Esophagus squamous epithelium (tissue), 5 donors: Measurements from ENCODE around the gene UBB. TPM values are rescaled to one million over a fixed set of nuclear protein-coding genes. Genes with fewer than 3 reads are reported as not detected.

Source experiments
- DNase-seq: peaks from one replicate; lab custom pipeline; 2025; lab: John Stamatoyannopoulos, UW
- H3K27ac ChIP-seq, 4 donors: fragments of 200-600 bp; sonication (generic); one replicate each; pipeline ENCODE4 v1.5.1; 2016 to 2019; ENCODE audit warnings: mild to moderate bottlenecking in 1 of 4
- H3K27me3 ChIP-seq, 4 donors: fragments of 200-600 bp; sonication (generic); 1 replicate in 3 of 4; 2 replicates in 1 of 4; pipeline versions ENCODE4 v1.5.1 to v1.6.0; 2017 to 2021; ENCODE audit warnings: antibody characterized with exemption in 1 of 4
- H3K36me3 ChIP-seq, 3 donors: fragments of 200-600 bp; sonication (generic); one replicate each; pipeline ENCODE4 v1.5.1; 2016 to 2019
- H3K4me1 ChIP-seq, 3 donors: fragments of 200-600 bp; sonication (generic); one replicate each; pipeline ENCODE4 v1.5.1; 2017 to 2019
- H3K4me3 ChIP-seq, 4 donors: fragments of 200-600 bp; sonication (generic); 1 replicate in 3 of 4; 2 replicates in 1 of 4; pipeline ENCODE4 v1.5.1; 2016 to 2019; ENCODE audit warnings: mild to moderate bottlenecking in 2 of 4, moderate library complexity in 1 of 4
- H3K9me3 ChIP-seq, 3 donors: fragments of 200-600 bp; sonication (generic); one replicate each; pipeline ENCODE4 v1.5.1; 2016 to 2019
- POLR2A ChIP-seq, 4 donors: fragments of 450-650 bp; IDR thresholded peaks; one replicate each; pipeline ENCODE4 v1.6.1; 2017; ENCODE audit warnings: antibody characterized with exemption in 4 of 4, mild to moderate bottlenecking in 4 of 4, moderate library complexity in 3 of 4
- WGBS, 2 donors: methylation state at CpG; one replicate each; pipeline ENCODE4 v1.1.5; 2018; 5-methylcytosine and 5-hydroxymethylcytosine counted together
- intact Hi-C: fragments of 100-400 bp; cut with DNase I; formaldehyde crosslinking; loops from one replicate; pipeline ENCODE4 v1.15.0; 2022
- total RNA-seq, 4 donors: library from RNA; depleted of rRNA; stranded (reverse); fragments of >200 nt; gene quantifications; one replicate each; pipeline ENCODE4 v1.1.0, GENCODE V29; 2016
- TF ChIP-seq, protein P1 (sequence below), 6 experiments: fragments of 450-650 bp in 4 of 6; fragments of 200-600 bp in 2 of 6; sonication (generic) in 2 of 6; IDR thresholded peaks; one replicate each; pipeline ENCODE4 v1.5.1; 2016 to 2019; ENCODE audit warnings: antibody characterized with exemption in 6 of 6, mild to moderate bottlenecking in 4 of 6, moderate library complexity in 4 of 6
- donor health status: DM: yes; HTN: yes; CAD: no.

Gene UBB
- total RNA-seq, 4 donors from 2014 or later, result 360 to 590 (median 461) TPM

DNA sequence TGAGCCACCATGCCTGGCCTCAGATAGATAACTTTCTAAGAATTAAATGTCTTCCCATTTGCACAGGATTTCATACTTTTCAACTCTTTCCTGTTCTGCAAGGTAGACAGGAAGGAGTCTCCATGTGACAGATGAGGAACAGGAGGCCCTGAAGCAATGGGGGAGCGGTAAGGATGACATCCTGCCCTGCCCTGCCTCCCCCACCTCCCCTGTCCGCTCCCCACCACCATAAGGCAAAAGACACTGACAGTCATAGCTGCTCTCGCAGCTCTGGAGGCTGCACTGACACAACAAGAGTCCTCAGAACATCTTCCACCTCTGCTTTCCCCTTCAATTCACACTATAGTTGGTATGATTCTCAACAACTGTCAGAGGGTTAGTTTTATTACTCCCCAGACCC, 37.3 kb upstream of the UBB start:
- TF ChIP-seq POLR2A (IDR thresholded peaks at IDR 0.05), result no peak
- TF ChIP-seq, protein P1, sequence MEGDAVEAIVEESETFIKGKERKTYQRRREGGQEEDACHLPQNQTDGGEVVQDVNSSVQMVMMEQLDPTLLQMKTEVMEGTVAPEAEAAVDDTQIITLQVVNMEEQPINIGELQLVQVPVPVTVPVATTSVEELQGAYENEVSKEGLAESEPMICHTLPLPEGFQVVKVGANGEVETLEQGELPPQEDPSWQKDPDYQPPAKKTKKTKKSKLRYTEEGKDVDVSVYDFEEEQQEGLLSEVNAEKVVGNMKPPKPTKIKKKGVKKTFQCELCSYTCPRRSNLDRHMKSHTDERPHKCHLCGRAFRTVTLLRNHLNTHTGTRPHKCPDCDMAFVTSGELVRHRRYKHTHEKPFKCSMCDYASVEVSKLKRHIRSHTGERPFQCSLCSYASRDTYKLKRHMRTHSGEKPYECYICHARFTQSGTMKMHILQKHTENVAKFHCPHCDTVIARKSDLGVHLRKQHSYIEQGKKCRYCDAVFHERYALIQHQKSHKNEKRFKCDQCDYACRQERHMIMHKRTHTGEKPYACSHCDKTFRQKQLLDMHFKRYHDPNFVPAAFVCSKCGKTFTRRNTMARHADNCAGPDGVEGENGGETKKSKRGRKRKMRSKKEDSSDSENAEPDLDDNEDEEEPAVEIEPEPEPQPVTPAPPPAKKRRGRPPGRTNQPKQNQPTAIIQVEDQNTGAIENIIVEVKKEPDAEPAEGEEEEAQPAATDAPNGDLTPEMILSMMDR (IDR thresholded peaks at IDR 0.05), result no peak
- Histone ChIP-seq H3K9me3 (no peaks in the 10 kb centered on the region), H3K36me3 (peaks cover 0 to 30% (median 0%) of the 10 kb centered on the region in 3 donors), H3K27ac (no peak overlapping the region), H3K4me3 (no peak overlapping the region), H3K27me3 (no peaks in the 10 kb centered on the region), H3K4me1 (no peaks in the 10 kb centered on the region)
- intact Hi-C loops, result no loop called here
- DNase-seq, result no peak
- 84 to 90% methylated on average over 2 to 3 of the region's 3 CpGs for WGBS, 2 donors

DNA sequence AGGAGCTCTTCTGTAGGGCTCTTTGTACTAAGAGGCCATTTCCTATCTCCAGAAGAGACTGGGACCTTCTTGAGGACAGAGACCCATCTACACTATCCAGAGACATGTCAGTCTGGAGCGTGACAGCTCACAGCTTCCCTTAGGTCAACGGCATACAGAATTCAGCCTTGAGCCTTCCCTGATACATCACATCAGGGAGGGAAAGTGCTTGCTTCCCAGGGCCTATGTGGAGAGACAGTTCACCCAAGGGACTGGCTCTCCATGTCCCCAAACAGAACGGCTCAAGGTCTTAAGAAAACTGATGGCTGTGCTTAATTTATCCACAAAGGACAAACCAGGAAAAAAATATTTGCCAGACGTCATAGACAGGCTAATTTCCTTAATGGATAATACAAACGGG, 35.3 kb upstream of the UBB start:
- Histone ChIP-seq H3K9me3 (no peaks in the 10 kb centered on the region), H3K4me3 (no peak overlapping the region), H3K4me1 (no peaks in the 10 kb centered on the region), H3K27me3 (no peaks in the 10 kb centered on the region), H3K27ac (no peak overlapping the region), H3K36me3 (peaks cover 0 to 42% (median 0%) of the 10 kb centered on the region in 3 donors)
- 88 to 89% methylated on average over 4 of the region's 5 CpGs for WGBS, 2 donors
- no peak for TF ChIP-seq POLR2A (IDR thresholded peaks at IDR 0.05)
- TF ChIP-seq, protein P1 (IDR thresholded peaks at IDR 0.05), result no peak
- intact Hi-C loops, result no loop called here
- DNase-seq, result no peak

DNA sequence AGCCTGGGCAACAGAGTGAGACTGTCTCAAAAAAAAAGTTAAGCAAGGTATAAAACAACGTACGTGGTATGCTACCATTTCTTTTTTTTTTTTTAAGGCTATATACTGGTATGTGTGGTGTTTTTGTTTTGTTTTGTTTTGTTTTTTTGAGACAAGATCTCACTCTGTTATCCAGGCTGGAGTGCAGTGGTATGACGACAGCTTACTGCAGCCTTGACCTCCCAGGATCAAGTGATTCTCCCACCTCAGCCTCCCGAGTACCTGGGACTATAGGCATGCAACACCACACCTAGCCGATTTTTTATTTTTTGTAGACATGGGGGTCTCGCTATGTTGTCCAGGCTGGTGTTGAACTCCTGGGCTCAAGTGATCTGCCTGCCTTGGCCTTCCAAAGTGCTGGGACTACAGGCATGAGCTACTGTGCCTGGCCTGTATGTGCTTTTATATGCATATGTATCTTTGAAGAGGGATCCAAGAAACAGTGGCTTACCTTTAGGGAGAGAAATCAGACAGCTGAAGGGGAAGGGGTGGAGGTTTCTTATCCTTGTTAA, 34.1 kb upstream of the UBB start:
- 90 to 95% methylated on average over 6 of the region's 6 CpGs for WGBS, 2 donors
- Histone ChIP-seq H3K27me3 (peaks cover 0 to 1% (median 0%) of the 10 kb centered on the region in 4 donors), H3K36me3 (peaks cover 0 to 42% (median 0%) of the 10 kb centered on the region in 3 donors), H3K9me3 (no peaks in the 10 kb centered on the region), H3K27ac (no peak overlapping the region), H3K4me3 (no peak overlapping the region), H3K4me1 (peaks cover 0 to 4% (median 1%) of the 10 kb centered on the region in 3 donors)
- DNase-seq, result no peak
- intact Hi-C loops, result no loop called here
- TF ChIP-seq POLR2A (IDR thresholded peaks at IDR 0.05), result no peak
- TF ChIP-seq, protein P1 (IDR thresholded peaks at IDR 0.05), result no peak

DNA sequence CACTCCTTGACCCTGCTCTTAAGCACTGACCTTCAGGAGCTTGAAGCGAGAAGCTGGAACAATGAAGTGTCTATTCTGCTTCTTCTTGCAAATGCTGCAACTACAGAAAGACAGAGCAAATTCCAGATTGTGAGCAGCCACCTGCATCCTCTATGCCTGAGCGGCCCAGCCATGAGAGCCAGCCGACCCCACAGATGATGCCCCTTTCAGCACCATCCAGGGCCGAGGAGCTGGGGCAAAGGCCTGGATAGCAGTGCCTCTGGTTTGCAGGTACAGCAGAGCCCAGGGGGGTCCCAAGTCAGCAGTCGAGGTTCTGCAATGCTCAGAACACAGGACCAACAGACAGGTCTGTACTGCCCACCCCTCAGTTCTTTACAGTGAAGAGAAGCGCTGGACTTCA, 32.3 kb upstream of the UBB start:
- no peak for DNase-seq
- H3K27me3 ChIP-seq, result peaks cover 0 to 18% (median 0%) of the 10 kb centered on the region in 4 donors
- WGBS, 2 donors, result 86 to 93% methylated on average over 1 to 3 of the region's 6 CpGs
- H3K4me1 ChIP-seq, result peaks cover 9 to 19% (median 9%) of the 10 kb centered on the region in 3 donors
- peaks cover 0 to 27% (median 0%) of the 10 kb centered on the region in 3 donors for H3K36me3 ChIP-seq
- no peak overlapping the region for H3K27ac ChIP-seq
- intact Hi-C loops, result no loop called here
- TF ChIP-seq POLR2A (IDR thresholded peaks at IDR 0.05), result no peak
- TF ChIP-seq, protein P1 (IDR thresholded peaks at IDR 0.05), result no peak
- H3K4me3 ChIP-seq, result no peak overlapping the region
- no peaks in the 10 kb centered on the region for H3K9me3 ChIP-seq

DNA sequence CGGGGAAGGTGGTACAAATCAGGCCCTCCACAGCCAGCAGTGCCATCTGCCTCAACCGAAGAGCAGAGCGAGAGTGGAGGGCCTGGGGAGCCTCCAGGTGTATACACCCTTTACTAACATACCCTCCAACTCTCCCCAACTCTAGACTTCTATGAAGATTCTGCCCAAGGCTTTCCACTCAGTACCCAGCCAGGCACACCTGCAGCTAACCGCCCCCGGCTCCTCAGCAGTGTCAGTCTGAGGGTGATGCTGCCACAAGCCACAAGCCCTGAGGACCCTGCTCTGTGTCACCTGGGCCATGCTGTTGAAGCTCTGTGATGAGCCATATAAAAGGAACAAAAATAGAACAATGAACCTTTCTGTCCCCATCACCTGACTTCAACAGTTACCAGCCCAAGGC, 31.5 kb upstream of the UBB start:
- no peak for DNase-seq
- H3K36me3 ChIP-seq, result peaks cover 0 to 19% (median 0%) of the 10 kb centered on the region in 3 donors

More for the DNA sequence above, 31.5 kb upstream of the UBB start:
- Histone ChIP-seq H3K27ac (no peak overlapping the region), H3K4me1 (peaks cover 9 to 22% (median 9%) of the 10 kb centered on the region in 3 donors), H3K9me3 (no peaks in the 10 kb centered on the region), H3K27me3 (peaks cover 0 to 26% (median 0%) of the 10 kb centered on the region in 4 donors), H3K4me3 (no peak overlapping the region)
- 90 to 93% methylated on average over 3 of the region's 5 CpGs for WGBS, 2 donors
- intact Hi-C loops, result no loop called here
- no peak for TF ChIP-seq POLR2A (IDR thresholded peaks at IDR 0.05)
- TF ChIP-seq, protein P1 (IDR thresholded peaks at IDR 0.05), result no peak
